Muscle layer of colon (tissue), 2 donors: ENCODE results near the gene PRDM7.
"Not testable (repeated sequence)": the region's sequence is repeated elsewhere in the genome, so short reads cannot be mapped to it uniquely, and the experiment has no call there.

Experiments
- H3K27ac ChIP-seq: one replicate; pipeline ENCODE4 v1.7.0; 2013; ENCODE audit warnings: low read depth, mild to moderate bottlenecking, low read length, moderate library complexity
- H3K27me3 ChIP-seq, 2 donors: one replicate each; pipeline ENCODE4 v1.7.0; 2013; ENCODE audit warnings: low read length in 2 of 2, mild to moderate bottlenecking in 2 of 2; ENCODE audit not compliant: insufficient read depth in 2 of 2, control insufficient read depth in 1 of 2
- H3K36me3 ChIP-seq: one replicate; pipeline ENCODE4 v1.7.0; 2013; ENCODE audit warnings: mild to moderate bottlenecking, low read length; ENCODE audit not compliant: insufficient read depth
- H3K4me1 ChIP-seq: one replicate; pipeline ENCODE4 v1.7.0; 2013; ENCODE audit warnings: mild to moderate bottlenecking, low read length; ENCODE audit not compliant: insufficient read depth
- H3K4me3 ChIP-seq, 2 donors: one replicate each; pipeline ENCODE4 v1.7.0; 2013; ENCODE audit warnings: low read length in 2 of 2, low read depth in 1 of 2, mild to moderate bottlenecking in 1 of 2, moderate library complexity in 1 of 2
- H3K9ac ChIP-seq: one replicate; pipeline ENCODE4 v1.7.0; 2013; ENCODE audit warnings: low read length
- H3K9me3 ChIP-seq: one replicate; pipeline ENCODE4 v1.7.0; 2013; ENCODE audit warnings: mild to moderate bottlenecking, low read length
- donor health status: abdominal sarcoma.
- donor health status: Adenocarcinoma of cecum.

The PRDM7 gene

DNA sequence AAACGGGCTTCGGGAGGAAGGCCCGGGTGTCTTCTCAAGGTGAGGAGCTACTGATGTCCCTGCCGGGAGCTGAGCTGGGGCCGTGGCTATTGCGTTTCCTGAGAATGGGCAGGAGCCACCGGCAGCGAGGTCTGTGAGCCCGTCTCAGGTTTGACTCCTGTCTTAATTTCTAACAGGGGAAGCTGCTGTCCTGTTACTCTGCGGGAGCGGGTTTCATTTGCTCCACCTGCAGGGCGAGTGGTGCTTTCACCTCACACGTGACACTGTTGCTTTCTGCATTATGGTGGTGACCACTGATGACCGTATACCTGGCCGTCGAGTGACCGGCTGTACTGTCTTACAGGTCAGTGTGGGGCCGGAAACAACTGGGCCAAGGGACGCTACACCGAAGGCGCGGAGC is 17.7 kb upstream of the PRDM7 start:
- H3K27me3 ChIP-seq, H3K27ac ChIP-seq, H3K4me1 ChIP-seq, H3K9me3 ChIP-seq, H3K9ac ChIP-seq, H3K36me3 ChIP-seq, H3K4me3 ChIP-seq: not testable (repeated sequence)

DNA sequence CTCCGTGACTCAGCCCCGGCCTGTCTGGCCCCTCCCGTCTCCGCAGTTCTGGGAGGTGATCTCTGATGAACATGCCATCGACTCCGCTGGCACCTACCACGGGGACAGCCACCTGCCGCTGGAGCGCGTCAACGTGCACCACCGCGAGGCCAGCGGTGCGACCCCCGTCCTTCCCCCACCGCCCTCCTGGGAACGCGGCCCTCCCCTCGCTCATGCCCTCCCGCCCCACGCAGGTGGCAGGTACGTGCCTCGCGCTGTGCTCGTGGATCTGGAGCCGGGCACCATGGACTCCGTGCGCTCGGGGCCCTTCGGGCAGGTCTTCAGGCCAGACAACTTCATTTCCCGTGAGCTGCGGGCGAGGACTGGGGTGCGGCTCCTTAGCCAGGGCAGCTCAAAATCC is 17.2 kb upstream of the PRDM7 start:
- H3K36me3 ChIP-seq, H3K27me3 ChIP-seq, H3K4me3 ChIP-seq, H3K9ac ChIP-seq, H3K27ac ChIP-seq, H3K4me1 ChIP-seq, H3K9me3 ChIP-seq: not testable (repeated sequence)

DNA sequence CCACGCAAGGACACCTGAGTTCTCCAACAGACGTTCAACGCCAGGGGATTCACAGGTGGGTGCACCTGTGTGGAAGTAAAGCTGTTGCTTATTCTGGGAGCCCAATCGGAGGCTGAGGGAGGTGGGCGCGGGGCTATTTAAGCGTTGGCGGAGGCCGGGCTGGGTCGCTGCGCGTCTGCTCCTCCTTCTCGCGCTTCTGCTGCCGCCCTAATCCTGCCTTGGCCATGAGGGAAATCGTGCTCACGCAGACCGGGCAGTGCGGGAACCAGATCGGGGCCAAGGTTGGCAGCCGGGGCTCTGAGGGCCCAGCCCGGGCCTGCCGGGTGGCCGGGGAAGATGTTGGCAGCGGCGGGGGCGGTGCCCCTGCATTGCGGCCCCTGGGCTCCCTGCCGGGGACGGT is 16.7 kb upstream of the PRDM7 start:
- H3K27me3 ChIP-seq, H3K4me3 ChIP-seq, H3K27ac ChIP-seq, H3K36me3 ChIP-seq, H3K4me1 ChIP-seq, H3K9ac ChIP-seq, H3K9me3 ChIP-seq: not testable (repeated sequence)

DNA sequence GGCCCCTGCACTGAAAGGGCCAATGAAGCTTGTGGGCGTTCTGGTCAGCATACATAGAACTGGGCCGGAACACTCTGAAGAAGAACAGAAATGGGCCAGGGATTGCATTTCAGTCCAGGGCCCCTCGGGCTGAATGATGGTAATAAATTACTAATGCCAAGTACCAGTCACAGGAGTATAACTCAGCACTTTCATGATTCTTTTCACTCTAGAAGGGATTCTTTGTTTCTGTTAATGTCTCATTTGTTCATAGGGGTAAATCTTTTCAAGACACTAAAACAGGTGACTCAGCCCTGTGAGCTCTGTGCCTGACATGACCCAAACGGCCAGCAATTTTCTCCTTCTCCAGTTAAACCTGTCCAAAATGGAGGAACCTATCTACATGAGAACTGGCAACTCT is 15.7 kb upstream of the PRDM7 start:
- not testable (repeated sequence) for H3K9me3 ChIP-seq, H3K9ac ChIP-seq, H3K4me1 ChIP-seq, H3K27ac ChIP-seq, H3K27me3 ChIP-seq, H3K4me3 ChIP-seq, H3K36me3 ChIP-seq

DNA sequence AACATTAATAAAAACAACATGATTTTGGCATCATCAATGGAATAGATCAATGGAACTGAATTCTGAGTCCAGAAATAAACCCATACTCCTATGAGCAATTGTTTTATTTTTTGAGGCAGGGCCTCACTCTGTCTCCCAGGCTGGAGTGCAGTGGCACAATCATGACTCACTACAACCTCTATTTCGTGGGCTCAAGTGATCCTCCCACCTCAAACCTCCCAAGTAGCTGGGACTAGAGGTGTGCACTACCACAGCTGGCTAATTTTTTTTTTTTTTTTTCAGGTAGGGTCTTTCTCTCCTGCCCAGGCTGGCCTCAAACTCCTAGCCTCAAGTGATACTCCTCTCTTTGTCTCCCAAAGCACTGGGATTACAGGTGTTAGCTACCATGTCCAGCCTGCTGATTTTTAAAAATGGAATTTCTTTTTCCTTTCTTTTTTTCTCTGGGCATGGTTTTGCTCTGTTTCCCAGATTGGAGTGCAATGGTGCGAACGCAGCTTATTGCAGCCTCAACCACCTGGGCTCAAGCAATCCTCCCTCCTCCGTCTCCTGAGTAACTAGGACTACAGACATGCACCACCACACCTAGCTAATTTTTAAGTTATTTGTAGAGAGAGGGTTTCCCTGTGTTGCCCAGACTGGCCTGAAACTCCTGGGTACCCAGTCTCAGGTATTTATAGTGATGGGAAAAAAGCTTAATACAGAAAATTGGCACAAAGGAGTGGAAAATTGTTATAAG is 7.3 kb upstream of the PRDM7 start:
- no peak overlapping the region for H3K27ac ChIP-seq
- H3K4me1 ChIP-seq = no peaks in the 10 kb centered on the region
- H3K27me3 ChIP-seq = no peaks in the 10 kb centered on the region
- H3K9ac ChIP-seq = no peak overlapping the region
- no peaks in the 10 kb centered on the region for H3K9me3 ChIP-seq
- no peaks in the 10 kb centered on the region for H3K36me3 ChIP-seq
- H3K4me3 ChIP-seq = no peak overlapping the region

DNA sequence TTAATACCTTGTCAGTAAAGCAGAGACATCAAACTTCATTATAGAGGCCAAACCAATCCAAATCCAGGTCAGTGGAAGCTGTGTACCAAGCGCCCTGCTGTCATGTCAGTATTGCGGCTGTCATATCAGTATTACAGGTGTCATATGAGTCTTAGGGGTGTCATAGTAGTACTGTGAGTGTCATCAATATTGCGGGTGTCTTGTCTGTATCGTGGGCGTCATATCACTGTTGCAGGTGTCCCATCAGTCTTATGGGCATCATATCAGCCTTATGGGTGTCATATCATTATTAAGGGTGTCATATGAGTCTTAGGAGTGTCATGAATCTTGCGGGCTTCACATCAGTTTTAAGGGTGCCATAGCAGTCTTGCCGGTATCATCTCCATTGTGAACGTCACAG is 6.0 kb upstream of the PRDM7 start:
- Histone ChIP-seq H3K4me3 (no peak overlapping the region), H3K4me1 (peaks cover 2% of the 10 kb centered on the region), H3K27ac (no peak overlapping the region), H3K27me3 (no peaks in the 10 kb centered on the region), H3K9ac (no peak overlapping the region), H3K36me3 (no peaks in the 10 kb centered on the region), H3K9me3 (no peaks in the 10 kb centered on the region)

DNA sequence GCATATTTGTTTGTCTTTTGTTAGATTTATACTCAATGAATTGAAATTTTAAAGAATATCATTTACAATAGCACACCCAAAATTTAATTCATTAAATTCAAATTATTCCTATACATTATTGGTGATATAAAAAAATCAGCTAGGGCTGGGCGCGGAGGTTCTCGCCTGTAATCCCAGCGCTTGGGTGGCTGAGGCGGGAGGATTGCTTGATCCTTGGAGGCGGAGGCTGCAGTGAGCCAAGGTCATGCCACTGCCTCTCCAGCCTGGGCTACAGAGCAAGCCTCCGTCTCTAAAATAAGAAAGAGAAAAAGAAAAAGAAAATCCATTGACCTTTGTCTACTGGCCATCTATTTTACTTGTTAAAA is 4.5 kb upstream of the PRDM7 start:
- Histone ChIP-seq H3K36me3 (no peaks in the 10 kb centered on the region), H3K27ac (peak overlapping the region; percentile 87), H3K4me3 (peak overlapping the region in 1 of 2 donors; percentile 71), H3K9ac (no peak overlapping the region), H3K9me3 (no peaks in the 10 kb centered on the region), H3K27me3 (no peaks in the 10 kb centered on the region), H3K4me1 (peaks cover 13% of the 10 kb centered on the region)

DNA sequence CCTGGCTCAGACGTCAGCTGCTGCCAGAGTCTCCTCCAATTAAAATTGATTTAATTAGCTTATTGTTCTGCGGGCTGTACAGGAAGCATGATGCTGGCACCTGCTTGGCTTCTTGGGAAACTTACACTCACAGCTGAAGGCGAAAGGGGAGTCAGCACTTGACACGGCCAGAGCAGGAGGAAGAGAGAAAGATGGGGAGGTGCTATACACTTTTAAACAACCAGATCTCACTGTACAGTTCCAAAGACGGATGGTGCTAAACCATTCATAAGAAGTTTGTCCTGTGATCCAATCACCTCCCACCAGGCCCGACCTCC is 1.4 kb upstream of the PRDM7 start:
- Histone ChIP-seq H3K36me3 (no peaks in the 10 kb centered on the region), H3K9ac (no peak overlapping the region)

DNA sequence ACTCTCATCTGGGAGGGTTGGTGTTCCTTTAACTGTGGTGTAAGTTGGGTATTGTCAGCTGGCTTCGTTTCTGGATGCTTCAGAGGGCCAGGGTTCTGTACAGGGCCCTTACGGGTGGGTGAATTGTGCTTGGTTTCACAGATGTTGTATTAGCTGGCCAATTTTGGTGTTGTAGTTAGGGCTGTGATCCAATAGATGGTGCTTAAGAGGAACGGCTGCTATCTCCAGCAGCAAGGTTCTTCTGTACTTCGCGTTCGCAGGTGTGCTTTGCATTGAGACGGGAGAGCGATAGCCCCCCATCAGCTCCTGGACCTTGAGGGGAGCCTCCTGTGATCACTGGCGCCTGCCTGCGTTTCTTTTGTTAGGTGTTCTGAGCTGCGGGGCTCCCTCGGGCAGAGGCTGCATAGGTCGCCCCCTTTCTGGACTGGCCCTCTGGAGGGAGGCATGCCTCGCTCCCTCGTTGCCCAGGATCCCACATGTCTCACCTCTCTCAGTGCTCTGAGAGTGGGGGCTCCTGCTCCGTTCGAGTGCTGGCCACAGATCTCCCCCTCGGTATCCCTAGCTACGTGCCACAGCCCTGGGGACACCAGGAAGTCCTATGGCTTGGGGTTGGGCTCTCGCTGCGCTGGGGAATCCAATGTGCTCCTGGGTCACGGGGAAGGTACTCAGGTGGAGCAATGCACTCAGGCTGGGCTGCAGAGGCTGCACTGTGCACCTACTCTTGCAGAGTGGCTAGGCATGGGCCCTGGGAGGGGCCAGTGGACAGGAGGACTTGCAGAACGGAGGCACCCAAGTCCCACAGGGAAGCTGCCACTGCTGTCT is 837 bp upstream of the PRDM7 start:
- Histone ChIP-seq H3K36me3 (no peaks in the 10 kb centered on the region), H3K4me3 (peak overlapping the region in 1 of 2 donors; percentile 72), H3K9me3 (no peaks in the 10 kb centered on the region), H3K27me3 (no peaks in the 10 kb centered on the region), H3K4me1 (peaks cover 13% of the 10 kb centered on the region), H3K27ac (no peak overlapping the region), H3K9ac (peak overlapping the region; percentile 78)

More for the DNA sequence above, 1.4 kb upstream of the PRDM7 start:
- no peaks in the 10 kb centered on the region for H3K9me3 ChIP-seq
- no peak overlapping the region for H3K4me3 ChIP-seq
- H3K27ac ChIP-seq = no peak overlapping the region
- H3K27me3 ChIP-seq = no peaks in the 10 kb centered on the region
- H3K4me1 ChIP-seq = peaks cover 13% of the 10 kb centered on the region

DNA sequence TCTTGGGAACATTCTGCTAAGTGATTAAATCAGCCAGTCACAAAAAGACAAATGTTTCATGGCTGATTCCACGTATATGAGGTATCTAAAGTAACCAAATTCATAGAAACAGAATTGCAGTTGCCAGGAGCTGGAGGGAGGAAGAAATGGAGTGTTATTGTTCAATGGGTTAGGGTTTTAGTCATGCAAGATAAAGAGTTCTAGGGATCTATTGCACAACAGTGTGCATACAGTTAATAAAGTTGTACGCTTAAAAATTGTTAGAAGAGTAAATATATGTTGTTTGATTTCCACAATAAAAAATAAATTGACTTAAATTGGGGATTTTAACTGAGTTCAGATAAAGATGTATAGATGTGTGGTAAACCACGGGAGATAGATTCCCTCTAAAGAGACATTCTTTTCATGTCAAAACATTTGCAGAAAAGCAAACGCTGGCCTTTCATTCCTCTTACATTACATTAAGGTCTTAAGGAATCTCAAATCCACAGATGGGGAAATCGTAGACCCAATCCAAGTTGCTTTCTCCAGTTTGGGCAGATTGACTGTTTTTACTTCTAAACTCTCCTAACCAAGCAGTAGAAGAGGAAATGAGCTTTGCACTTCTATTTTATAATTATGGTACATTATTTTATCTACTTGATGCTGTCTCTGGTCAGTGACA is 4.6 kb downstream of the PRDM7 start:
- peaks cover 6% of the 10 kb centered on the region for H3K4me1 ChIP-seq
- H3K36me3 ChIP-seq = no peaks in the 10 kb centered on the region
- H3K27ac ChIP-seq = no peak overlapping the region
- H3K4me3 ChIP-seq = no peak overlapping the region
- H3K27me3 ChIP-seq = no peaks in the 10 kb centered on the region
- no peak overlapping the region for H3K9ac ChIP-seq
- H3K9me3 ChIP-seq = no peaks in the 10 kb centered on the region

DNA sequence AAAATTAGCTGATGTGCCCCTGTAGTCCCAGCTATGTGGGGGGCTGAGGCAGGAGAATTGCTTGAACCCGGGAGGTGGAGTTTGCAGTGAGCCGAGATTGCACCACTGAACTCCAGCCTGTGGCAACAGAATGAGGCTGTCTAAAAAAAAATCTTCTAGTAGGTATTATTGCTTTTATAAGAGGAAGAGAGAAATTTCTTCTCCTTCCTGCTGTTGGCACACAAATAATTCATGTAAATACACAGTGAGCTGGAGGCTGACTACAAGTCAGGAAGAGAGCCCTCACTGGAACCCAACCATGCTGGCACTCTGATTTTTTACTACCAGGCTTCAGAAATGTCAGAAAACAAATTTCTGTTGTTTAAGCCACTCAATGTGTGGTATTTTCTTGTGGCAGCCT is 6.7 kb downstream of the PRDM7 start:
- Histone ChIP-seq H3K27me3 (no peaks in the 10 kb centered on the region), H3K9me3 (no peaks in the 10 kb centered on the region), H3K27ac (no peak overlapping the region), H3K9ac (no peak overlapping the region), H3K36me3 (no peaks in the 10 kb centered on the region), H3K4me1 (no peaks in the 10 kb centered on the region), H3K4me3 (no peak overlapping the region)
